Superior temporal gyrus (tissue), 1 donor: ENCODE results near the gene XK.
"Not testable (repeated sequence)": the region's sequence is repeated elsewhere in the genome, so short reads cannot be mapped to it uniquely, and the experiment has no call there.

ENCODE experiments used
- DNase-seq: peaks from one replicate; pipeline ENCODE4 v3.0.0-alpha.2; 2016; ENCODE audit errors: extremely low spot score

XK gene, protein sequence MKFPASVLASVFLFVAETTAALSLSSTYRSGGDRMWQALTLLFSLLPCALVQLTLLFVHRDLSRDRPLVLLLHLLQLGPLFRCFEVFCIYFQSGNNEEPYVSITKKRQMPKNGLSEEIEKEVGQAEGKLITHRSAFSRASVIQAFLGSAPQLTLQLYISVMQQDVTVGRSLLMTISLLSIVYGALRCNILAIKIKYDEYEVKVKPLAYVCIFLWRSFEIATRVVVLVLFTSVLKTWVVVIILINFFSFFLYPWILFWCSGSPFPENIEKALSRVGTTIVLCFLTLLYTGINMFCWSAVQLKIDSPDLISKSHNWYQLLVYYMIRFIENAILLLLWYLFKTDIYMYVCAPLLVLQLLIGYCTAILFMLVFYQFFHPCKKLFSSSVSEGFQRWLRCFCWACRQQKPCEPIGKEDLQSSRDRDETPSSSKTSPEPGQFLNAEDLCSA

DNA sequence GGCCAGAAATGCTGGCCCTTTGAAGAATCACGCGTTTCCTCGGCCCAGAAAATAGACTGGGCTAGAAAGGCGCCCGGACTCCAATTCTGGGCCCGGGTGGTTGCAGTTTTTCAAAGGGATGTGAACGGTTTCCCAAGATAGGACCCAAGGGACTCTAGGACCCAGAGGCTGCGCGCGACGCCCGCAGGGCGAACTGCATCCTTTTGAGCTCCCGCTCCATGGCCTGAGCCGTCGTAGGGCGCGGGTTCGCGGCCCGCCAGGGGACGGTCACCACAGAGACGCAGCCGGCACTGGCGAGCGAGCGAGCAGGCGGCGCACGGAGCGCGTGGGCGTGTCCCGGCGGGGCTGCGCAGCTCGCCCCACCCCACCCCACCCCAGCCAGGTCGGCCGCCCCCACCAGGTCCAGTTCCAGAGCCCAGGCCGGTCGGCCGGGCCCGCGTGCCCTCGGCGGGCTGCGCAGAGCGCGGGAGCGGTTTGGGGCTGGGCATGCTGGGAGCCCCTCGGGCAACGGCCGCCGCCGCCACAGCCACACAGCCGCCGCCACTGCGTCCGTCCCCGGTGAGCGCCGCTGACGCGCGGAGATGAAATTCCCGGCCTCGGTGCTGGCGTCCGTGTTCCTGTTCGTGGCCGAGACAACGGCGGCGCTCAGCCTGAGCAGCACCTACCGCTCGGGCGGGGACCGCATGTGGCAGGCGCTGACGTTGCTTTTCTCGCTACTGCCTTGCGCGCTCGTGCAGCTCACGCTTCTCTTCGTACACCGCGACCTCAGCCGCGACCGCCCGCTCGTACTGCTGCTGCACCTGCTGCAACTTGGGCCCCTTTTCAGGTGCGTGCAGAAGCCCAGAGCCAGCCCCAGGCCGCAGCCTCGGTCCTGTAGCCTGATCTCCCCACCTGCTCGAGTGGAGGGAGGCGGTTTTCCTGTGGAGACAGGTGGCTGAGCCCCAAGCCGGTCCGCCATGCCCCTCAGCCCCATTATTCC lies at the start of gene XK:
Gene XK, plus strand, starts transcription at position 411 of the 979 bp plus-strand sequence. Its CDS starts 171 bp downstream, at position 582.
- DNase-seq: peak; percentile 24

DNA sequence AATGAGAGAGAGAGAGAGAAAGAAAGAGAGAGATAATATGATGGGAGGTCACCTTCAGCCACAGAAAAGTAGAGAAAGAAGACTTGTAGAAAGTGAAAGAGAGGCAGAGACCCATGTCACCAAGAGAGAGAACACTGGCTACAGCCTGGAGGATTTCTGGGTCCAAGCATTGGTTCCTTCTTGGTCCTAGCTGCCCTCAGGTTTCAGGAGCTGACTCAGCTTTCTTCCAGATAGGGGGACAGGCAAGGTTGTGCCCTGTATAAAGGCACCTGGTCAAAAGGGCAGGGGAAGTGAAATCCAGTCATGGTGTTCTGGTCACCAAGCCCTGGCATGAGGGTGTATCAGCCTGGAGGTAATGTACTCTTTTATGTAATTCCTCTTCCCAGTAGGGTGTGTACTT lies 47.5 kb upstream of the XK start:
- no peak for DNase-seq

DNA sequence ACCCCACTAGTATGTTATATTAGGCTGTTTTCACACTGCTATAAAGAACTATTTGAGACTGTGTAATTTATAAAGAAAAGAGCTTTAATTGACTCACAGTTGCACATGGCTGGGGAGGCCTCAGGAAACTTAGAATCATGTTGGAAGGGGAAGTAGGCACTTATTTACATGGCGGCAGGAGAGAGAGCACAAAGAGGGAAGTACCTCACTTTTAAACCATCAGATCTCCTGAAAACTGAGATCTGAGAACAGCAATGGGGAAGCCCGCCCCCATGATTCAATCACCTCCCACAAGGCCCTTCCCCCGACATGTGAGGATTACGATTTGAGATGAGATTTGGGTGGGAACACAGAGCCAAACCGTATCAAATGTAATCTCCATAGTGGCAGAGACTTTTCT lies 45.4 kb upstream of the XK start:
- DNase-seq: no peak

DNA sequence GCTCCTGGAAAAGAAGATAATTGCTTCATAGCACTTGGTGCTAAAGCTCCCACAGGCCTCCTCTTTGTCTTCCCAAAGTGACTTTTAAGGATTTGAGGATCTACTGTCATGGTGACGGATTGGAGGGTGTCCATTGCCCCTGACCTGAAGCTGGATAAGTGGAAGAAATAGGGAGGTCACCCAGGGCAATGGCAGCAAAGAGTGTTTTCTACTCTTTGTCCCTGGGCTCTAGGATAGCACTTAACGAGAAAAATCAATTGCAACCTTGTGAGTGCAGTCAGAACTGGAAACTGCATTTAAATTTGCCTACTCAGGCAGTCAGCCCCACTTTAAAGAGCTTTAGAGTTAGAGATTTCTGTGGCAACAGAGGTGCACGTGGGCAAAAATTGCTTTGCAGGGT lies 43.7 kb upstream of the XK start:
- no peak for DNase-seq

DNA sequence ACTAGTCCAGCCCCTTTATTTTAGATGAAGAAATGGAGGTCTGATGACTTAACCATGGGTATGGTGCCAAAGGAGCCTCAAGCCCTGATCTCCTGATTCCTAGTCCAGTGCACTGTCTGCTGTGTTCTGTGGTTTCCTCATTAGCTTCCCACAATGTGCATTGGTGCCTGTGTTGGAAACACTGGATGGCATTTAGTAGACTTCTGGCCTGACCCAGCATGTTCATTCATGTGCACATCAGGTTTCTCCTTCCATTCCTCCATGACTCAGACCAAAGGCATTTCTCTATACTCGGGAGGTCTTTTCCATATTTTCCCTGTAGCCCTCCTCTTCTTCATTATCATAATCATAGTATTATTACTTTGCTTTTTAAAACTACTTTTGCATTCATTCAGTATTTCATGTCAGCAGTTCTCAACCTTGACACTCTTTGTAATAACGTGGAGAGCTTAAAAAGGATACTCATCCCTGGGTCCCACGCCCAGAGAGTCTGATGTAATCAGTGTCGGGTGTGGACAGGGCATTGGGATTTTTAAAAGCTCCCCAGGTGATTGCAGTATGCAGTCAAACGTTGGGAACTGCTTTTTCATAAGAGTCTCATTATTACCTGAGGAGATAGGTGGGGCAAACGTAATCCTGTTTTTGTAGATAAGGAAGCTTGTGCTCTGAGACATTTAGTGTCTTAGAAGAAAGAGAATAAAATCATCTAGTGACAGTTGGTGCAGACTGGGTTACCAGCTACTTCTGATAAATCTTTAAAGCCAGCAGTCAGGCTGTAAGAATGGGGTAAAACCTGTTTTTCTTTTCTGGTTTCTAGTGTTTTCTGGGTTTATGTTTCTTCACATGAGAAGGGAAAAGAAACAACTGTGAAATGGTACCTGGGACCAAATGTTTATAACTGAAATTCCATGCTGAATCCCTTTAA lies 40.9 kb upstream of the XK start:
- DNase-seq: no peak

DNA sequence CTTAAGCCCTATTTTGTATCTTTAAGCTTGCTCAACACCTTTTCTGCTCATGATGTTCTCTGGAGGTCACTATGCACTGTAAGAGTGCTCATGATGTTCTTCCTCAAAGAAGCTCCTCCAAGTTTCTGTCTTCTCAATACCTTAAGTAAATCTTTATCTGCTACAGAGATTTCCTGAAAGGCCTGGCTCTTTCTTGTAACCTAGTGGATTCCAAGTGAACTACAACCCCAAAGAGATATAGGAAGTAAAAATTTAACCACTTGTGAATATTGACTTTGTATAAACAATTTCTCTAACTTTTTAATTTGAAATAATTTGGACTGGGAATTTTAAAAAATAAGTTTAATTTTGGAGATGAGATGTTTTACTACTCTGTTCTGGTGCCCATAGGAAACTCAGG lies 39.3 kb upstream of the XK start:
- DNase-seq: no peak

DNA sequence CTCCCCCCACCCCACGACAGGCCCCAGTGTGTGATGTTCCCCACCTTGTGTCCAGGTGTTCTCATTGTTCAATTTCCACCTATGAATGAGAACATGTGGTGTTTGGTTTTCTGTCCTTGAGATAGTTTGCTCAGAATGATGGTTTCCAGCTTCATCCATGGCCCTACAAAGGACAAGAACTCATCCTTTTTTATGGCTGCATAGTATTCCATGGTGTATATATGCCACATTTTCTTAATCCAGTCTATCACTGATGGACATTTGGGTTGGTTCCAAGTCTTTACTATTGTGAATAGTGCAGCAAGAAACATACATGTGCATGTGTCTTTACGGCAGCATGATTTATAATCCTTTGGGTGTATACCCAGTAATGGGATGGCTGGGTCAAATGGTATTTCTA lies 34.7 kb upstream of the XK start:
- DNase-seq: not testable (repeated sequence)

DNA sequence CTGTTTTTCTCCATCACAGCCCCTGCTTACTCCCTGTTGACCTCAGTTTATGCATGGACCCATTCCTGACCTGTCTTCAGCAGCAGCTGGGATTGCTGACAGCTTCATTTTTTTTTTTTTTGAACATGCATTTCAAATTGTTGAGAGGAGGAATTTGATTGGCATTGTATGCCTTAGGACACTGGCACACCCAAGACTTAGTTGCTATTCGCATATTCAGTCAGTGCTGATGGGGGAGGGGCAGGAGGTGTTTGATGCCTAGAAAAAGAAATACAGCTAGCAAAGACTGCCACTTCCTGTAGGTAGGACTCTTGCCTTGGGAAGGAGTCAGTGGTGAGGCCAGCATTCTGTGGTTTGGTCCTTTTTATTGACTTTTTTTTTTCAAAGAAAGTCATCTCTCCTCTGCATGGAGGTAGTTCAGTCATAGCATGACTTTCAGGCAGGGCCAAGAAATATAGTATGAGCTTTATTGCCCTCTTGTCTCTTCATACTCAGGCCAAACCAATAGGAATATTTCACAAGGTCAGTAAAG lies 33.6 kb upstream of the XK start:
- no peak for DNase-seq

DNA sequence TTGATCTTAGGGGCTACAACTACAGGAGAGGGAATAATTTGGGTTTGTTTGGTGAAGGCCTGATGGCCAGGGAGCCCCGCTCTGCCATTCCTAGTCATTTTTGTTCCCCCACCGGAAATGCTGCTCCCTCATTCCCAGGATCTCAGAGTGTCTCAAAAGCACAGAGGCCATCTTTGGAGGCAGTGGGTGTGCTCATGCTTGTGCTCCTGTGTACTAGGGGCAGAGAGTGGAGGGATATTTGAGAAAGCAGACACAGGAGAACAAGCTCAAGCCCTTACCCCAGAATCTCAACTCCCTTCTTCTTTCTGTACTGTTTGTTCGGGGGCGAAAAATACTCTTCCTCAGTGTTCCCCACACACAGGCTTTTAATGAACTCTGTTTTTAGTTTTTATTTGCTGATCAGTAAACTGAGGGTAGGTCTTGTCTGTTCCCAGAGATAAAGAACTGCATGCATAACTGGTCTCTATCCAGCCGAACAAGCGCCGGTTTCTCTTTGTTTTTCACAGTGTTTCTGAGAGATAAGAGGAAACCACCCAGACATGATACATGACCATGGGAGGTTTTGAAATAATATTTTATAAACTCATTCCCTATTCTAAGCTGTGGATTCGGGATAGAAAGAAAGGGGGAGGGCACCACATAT lies 32.9 kb upstream of the XK start:
- no peak for DNase-seq

DNA sequence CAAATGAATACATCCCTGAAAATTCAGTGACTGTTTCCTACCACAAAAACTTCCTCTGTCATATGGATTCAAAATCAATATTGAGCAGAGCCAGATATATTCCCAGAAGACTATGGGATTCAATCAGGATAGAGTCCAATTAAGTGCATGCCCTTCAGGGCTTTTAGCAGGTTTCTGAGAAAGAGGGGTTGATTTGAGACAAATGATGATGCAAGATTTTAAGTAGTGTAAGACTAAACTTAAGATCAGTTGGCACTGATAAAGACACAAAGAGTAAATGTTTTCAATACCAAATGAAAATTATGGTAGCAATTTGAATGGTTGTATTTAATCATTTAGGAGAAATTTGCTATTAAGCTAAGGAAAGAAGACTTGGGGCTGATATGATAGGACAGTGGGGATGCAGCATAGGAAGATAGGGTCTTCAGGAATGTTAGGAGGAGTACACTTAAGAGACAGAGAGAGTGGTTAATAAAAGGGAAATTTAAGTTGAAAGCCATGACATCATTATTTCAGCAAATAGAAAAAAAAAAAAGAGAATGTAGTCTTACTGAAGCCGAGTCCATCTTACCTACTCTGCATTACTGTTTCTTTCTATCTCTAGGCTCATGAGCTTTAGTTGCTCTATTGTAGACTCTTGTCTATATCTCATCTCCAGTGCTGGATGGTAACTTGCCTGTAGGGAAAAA lies 32.0 kb upstream of the XK start:
- no peak for DNase-seq

DNA sequence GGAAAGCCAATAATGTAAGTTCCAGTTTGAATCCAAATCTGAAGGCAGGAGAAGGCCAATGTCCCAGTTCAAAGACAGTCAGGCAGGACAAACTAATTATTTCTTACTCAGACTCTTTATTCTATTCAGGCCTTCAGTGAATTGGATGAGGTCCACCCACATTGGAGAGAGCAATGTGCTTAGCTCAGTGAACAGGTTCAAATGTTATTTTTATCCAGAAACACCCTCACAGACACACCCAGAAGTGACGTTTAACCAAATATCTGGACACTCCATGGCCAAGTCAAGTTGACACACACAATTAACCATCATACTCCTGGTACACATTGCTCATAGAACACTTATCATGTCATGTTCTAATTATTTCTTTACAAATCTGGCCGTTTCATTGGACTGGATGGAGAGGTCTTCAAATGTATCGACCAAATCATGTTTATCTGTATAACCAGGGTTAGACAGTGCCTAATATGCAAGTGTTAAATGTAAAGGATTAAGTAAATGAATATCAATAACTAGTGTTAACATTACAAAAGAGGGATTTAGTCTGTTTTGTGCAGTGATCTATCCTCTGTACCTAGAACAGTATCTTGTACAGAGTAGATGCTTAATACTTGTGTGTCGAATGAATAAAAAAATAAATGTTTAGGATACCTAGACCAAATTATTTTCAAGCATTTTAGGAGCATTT lies 27.1 kb upstream of the XK start:
- no peak for DNase-seq

DNA sequence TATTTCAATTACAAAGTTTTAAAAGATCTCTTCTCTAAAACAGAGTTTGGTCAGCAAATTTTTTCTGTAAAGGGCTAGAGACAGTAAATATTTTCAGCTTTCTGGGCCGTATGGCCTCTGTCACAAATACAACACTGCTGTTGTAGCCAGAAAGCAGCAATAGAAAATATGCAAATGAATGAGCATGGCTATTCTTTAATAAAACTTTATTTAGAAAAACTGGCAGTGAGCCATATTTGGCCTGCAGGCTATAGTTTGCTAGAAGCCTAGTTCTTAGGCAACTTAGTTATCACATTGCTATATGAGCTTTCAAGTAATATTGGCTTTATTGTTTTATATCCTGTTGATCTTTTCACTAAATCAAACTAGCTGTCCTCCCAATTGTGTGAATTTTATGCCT lies 26.5 kb upstream of the XK start:
- no peak for DNase-seq

DNA sequence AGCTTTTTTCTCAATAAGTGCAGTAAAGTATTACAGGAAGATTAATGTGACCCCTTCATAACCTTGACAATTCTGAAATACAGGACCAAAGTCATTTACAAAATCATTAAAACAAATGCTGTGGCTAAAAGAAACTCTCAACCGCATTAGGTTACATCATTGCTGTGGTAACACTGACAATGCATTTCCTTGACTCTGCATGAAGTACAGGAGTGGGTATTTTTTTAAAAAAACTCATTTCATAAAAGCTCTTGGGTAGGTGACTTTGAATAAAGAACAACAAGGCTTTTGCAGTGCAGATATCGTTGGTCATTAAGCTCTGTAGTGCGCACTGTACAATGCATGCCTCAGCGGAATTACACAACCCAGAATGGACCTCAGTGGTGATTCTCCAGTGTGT lies 23.4 kb upstream of the XK start:
- no peak for DNase-seq

DNA sequence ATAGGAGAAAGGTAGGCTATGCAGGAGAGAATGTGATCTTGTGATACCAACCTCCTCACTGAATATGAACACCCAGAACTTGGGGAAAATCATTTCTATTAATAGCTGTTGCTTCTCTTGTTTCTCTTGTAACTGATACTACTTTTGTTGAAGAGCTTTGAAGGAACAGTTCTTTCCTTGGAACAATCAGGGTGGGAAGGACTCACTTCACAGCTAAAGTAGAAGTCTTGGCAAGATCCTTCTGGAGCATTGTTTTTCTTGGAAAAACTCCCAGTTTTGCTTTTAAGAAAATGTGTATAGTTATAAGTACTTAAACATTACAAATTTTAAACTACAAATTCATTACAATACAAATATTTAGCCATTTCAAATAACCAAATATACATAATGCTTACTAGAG lies 19.1 kb upstream of the XK start:
- no peak for DNase-seq

DNA sequence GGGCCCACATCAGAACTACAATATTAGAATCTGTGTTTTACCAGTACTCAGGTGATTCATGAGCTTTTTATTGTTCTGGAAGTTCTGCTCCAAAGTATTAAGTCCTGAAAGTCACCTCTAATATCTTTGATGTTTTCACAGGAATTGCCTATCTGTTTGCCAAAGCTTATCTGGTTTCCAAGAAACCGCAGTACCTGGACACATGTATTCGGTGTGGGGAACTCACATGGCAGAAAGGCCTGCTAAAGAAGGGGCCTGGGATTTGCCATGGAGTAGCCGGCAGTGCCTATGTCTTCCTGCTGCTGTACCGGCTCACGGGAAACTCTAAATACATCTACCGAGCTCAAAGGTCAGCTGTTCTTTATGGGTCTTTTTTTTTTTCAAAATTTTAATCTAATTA lies 18.4 kb upstream of the XK start:
- DNase-seq: no peak

DNA sequence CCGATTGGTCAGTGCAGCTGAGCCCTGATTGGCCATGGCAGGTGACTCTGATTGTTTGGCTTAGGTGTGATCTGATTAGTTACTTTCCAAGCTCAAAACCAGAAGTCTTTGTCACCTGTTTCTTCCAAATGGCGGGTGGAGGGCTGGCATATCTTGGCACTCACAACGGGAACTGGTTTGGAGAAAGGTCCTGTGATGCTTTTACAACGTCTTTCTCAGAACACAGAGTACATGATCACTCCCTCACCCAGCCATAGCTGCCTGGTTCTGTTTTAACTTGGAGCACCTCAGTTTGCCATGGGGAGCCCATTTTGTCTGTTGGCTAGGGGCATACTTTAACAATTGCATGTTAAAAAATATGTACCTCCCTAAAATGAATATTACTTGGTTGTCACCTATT lies 13.0 kb upstream of the XK start:
- no peak for DNase-seq

DNA sequence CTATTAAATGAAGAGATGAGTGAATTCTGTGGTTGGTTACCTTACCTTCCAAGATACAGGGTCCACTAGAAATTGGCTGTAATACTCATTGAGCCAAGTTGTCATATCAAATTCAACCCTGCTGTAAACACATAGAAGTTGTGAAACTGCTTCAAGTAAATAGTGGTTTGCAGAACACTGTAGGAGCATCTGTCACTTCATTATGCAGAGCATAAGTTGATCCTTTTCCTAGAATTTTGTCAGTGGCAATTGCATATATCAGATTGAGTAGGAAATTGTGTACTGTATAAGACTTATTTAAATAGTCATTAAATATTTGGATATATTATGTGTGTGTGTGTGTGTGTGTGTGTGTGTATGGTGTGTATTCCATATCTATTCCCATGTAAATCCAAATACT lies 8.8 kb upstream of the XK start:
- no peak for DNase-seq

DNA sequence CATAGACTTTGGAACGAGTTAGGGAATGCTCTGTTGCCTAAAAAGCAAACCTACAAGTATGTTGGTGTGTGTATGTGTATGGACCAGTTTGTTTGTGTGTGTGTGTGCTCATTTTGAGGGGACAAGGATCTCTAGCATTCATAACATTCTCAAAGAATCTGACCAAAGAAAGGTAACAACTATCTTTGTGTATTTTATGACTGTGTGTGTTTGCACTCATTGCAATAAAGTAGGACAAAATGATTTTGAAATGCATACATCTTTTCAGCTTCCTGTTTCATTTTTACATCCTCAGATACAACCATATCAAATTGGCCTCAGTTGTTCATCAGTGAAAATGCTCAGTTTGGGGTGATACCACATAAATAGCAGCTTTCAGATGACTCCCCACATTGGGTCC lies 8.3 kb upstream of the XK start:
- DNase-seq: no peak

DNA sequence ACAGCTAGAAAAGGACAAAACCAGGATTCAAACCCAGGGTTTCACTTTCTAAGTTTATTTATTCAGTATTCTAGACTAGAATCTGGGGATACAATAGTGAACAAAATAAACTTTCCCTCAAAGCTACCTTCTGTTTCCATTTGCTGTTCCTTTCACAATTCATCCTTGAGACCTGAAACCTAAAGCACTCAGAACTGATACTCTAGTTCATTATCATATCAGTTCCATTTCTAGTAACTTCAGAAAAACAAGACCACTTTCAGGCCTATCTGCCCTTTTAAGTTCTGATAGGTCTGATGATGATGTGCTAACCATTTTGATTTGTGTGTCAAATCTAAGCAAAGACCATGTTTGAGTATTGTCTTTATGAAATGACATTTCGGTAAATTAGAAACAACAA lies 7.8 kb upstream of the XK start:
- no peak for DNase-seq

DNA sequence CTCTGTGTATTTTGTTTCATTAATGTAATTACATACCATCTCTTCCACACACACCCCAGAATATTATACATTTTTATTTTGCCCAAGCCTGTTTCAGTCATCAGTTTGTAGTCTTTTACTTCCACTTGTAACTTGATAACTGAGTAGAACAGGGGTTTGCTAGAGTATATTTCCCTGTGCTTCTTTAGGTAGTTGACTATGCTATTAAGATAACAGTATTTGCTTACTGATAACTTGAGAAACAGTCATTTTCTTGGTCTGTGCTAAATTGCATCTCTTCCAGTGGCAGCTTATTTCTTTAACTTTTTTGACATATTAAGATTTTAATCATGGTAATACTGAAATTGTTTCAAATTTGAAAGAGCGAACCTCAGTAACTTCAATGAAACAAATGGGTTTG lies 7.0 kb upstream of the XK start:
- DNase-seq: no peak
